ENCODE measurements around the gene EXOC4.
A peak's percentile ranks its signal among the peaks of the same experiment; 100 is the strongest.

EXOC4 gene

DNA sequence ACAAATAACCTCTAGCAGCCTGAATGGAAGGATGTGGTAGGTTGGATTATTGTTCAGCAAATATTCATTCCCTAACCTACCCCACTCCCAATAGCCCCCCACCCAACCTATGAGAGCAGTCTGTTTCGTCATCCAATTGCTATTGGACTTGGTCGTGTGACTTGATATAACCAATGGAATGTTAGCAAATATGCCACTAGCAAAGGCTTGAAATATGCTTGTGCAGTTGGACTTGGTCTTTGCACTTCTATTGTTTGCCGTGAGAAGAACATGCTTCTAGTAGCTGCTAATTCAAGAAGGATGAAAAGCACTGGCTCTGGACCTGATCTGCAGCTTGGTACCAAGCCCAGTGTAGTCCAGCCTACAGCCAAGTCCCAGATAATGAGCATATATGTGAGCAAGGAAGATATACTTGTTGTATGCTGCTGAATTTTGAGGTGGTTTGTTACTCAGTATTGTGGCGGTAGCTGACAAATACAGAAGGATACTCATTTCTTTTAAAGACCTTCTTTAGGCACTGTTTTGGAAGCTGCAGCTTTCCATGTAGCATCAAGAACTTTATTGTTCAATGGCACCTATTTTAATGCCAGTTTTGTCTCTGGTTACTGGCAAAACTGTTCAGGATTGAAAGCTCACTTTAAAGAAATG is 180.4 kb downstream of the EXOC4 start:
- Histone ChIP-seq H3K27me3 (ENCODE audit: insufficient read depth, low read length, poor library complexity) (no peaks in the 10 kb centered on the region), H3K36me3 (ENCODE audit: control insufficient read depth, insufficient read depth, low read length) (no peaks in the 10 kb centered on the region), H3K23ac (ENCODE audit: low read length) (no peak overlapping the region), H3K79me1 (ENCODE audit: low read length) (no peaks in the 10 kb centered on the region), H4K8ac (ENCODE audit: low read depth, low read length) (no peak overlapping the region), H2BK15ac (replicated peaks; ENCODE audit: low read depth) (no peak overlapping the region), H3K79me2 (ENCODE audit: control insufficient read depth, insufficient read depth, low read length) (no peaks in the 10 kb centered on the region), H2AK5ac (ENCODE audit: low read length) (no peak overlapping the region), H3K56ac (ENCODE audit: low read length) (no peak overlapping the region), H3K18ac (ENCODE audit: low read length) (peak overlapping the region; percentile 25), H3K4me1 (ENCODE audit: control insufficient read depth, low read depth, low read length) (no peaks in the 10 kb centered on the region), H3K4me2 (ENCODE audit: low read length) (no peak overlapping the region), H2BK5ac (ENCODE audit: low read length) (no peak overlapping the region), H3K9ac (ENCODE audit: low read length) (no peak overlapping the region), H4K5ac (ENCODE audit: low read length) (no peak overlapping the region), H3K27ac (ENCODE audit: low read depth, low read length) (no peak overlapping the region), H3K4me3 (ENCODE audit: low read length) (no peak overlapping the region), H2BK120ac (ENCODE audit: low read depth, low read length) (peak overlapping the region; percentile 15), H3K4ac (ENCODE audit: low read depth, low read length) (no peak overlapping the region)
- DNase-seq: no peak
- no CpG with 5 or more reads among the region's 4 CpGs for WGBS (ENCODE audit: extremely low coverage, insufficient coverage, low lambda C conversion rate)

DNA sequence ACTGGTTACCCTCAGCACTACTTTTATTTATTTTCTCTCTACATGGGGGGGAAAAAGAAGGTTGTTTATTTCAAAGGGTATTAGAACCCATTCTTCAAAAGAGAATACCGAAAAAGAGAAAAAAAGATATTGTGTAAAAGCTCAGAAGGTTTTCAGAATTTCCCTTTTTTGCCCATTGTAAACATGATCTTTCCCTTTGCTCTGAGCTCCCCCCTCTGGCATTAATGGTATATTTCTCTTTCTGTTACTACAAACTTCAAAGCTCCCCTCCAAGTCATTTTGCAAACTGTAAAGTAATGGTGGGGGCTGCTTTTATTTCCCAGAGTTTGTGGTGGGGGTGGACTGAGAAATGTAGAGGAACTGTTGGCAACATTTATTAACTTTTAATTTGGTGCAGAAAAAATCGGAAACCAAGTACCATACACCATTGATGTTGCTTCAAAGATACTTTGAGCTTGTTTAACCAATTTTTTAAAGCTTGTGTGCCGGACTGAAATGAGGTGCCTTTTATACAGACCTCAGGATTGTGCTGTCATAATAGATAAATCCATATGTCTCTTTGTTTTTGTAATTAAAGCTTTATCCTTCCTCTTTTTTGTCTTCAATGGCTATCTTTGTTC is 181.5 kb downstream of the EXOC4 start:
- H2AK5ac ChIP-seq (ENCODE audit: low read length): no peak overlapping the region
- H3K56ac ChIP-seq (ENCODE audit: low read length): no peak overlapping the region
- no peak overlapping the region for H4K8ac ChIP-seq (ENCODE audit: low read depth, low read length)
- H3K4ac ChIP-seq (ENCODE audit: low read depth, low read length): no peak overlapping the region
- H2BK120ac ChIP-seq (ENCODE audit: low read depth, low read length): no peak overlapping the region
- no peak overlapping the region for H3K23ac ChIP-seq (ENCODE audit: low read length)
- no peak overlapping the region for H3K4me2 ChIP-seq (ENCODE audit: low read length)
- H3K18ac ChIP-seq (ENCODE audit: low read length): peak overlapping the region; percentile 68
- no peak overlapping the region for H2BK5ac ChIP-seq (ENCODE audit: low read length)
- H3K9ac ChIP-seq (ENCODE audit: low read length): no peak overlapping the region
- no peak overlapping the region for H3K27ac ChIP-seq (ENCODE audit: low read depth, low read length)
- H4K5ac ChIP-seq (ENCODE audit: low read length): no peak overlapping the region
- H3K79me1 ChIP-seq (ENCODE audit: low read length): no peaks in the 10 kb centered on the region
- H3K36me3 ChIP-seq (ENCODE audit: control insufficient read depth, insufficient read depth, low read length): no peaks in the 10 kb centered on the region
- H3K79me2 ChIP-seq (ENCODE audit: control insufficient read depth, insufficient read depth, low read length): no peaks in the 10 kb centered on the region
- no peak overlapping the region for H2BK15ac ChIP-seq (replicated peaks; ENCODE audit: low read depth)
- no peaks in the 10 kb centered on the region for H3K4me1 ChIP-seq (ENCODE audit: control insufficient read depth, low read depth, low read length)
- WGBS (ENCODE audit: extremely low coverage, insufficient coverage, low lambda C conversion rate): no CpG with 5 or more reads among the region's 3 CpGs
- peak; percentile 60 for DNase-seq
- no peaks in the 10 kb centered on the region for H3K27me3 ChIP-seq (ENCODE audit: insufficient read depth, low read length, poor library complexity)
- no peak overlapping the region for H3K4me3 ChIP-seq (ENCODE audit: low read length)

DNA sequence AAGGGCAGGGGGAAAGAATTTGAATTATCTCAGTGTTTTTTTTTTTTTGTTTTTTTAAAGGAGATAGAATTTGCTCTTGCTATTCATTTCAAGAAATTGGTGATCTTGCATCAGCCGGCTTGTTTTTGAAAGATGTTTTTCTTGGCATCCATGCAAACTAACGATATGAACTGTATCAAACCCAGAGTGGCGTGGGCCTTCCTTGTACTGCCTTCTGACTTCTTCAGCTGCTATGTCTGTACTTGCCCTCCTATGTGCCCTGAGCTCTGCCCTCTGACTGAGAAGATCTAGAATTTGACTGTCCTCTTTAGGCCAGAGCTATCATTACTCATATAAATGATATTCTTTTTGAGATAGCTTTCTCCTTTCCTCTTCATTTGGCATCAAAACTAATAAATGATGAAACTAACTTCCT is 183.1 kb downstream of the EXOC4 start:
- Histone ChIP-seq H3K23ac (ENCODE audit: low read length) (no peak overlapping the region), H3K27me3 (ENCODE audit: insufficient read depth, low read length, poor library complexity) (no peaks in the 10 kb centered on the region), H3K9ac (ENCODE audit: low read length) (no peak overlapping the region), H4K5ac (ENCODE audit: low read length) (no peak overlapping the region), H3K27ac (ENCODE audit: low read depth, low read length) (no peak overlapping the region), H3K4me1 (ENCODE audit: control insufficient read depth, low read depth, low read length) (no peaks in the 10 kb centered on the region), H4K8ac (ENCODE audit: low read depth, low read length) (no peak overlapping the region), H3K36me3 (ENCODE audit: control insufficient read depth, insufficient read depth, low read length) (no peaks in the 10 kb centered on the region), H2BK5ac (ENCODE audit: low read length) (no peak overlapping the region), H2BK120ac (ENCODE audit: low read depth, low read length) (no peak overlapping the region), H3K79me1 (ENCODE audit: low read length) (no peaks in the 10 kb centered on the region), H2AK5ac (ENCODE audit: low read length) (no peak overlapping the region), H3K56ac (ENCODE audit: low read length) (peak overlapping the region; percentile 31), H3K79me2 (ENCODE audit: control insufficient read depth, insufficient read depth, low read length) (no peaks in the 10 kb centered on the region), H3K4ac (ENCODE audit: low read depth, low read length) (no peak overlapping the region), H3K4me2 (ENCODE audit: low read length) (no peak overlapping the region), H3K4me3 (ENCODE audit: low read length) (no peak overlapping the region), H3K18ac (ENCODE audit: low read length) (no peak overlapping the region), H2BK15ac (replicated peaks; ENCODE audit: low read depth) (no peak overlapping the region)
- no peak for DNase-seq
- no CpG with 5 or more reads among the region's 3 CpGs for WGBS (ENCODE audit: extremely low coverage, insufficient coverage, low lambda C conversion rate)

DNA sequence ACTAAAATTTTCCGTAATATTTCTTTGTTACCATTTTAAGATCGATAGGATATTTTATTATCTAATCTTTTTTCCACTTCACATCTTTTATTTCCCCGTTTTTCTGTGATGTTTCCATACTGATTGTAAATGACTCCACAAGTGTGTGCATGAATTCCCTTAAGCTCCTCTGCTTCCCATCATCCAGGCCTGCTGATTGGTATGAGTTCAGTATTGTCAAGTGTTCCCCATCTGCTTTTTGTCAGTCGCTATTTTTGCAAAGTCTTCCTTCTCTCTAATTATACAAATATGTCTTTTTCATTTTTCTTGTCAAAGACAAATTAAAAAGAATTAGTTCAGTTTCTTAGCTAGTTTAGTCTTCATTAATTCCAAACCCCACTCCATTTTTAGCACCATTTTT is 184.7 kb downstream of the EXOC4 start:
- Histone ChIP-seq H4K8ac (ENCODE audit: low read depth, low read length) (no peak overlapping the region), H3K4me1 (ENCODE audit: control insufficient read depth, low read depth, low read length) (no peaks in the 10 kb centered on the region), H3K23ac (ENCODE audit: low read length) (no peak overlapping the region), H3K27me3 (ENCODE audit: insufficient read depth, low read length, poor library complexity) (no peaks in the 10 kb centered on the region), H3K79me2 (ENCODE audit: control insufficient read depth, insufficient read depth, low read length) (no peaks in the 10 kb centered on the region), H4K5ac (ENCODE audit: low read length) (no peak overlapping the region), H3K4me2 (ENCODE audit: low read length) (no peak overlapping the region), H2BK5ac (ENCODE audit: low read length) (no peak overlapping the region), H3K4ac (ENCODE audit: low read depth, low read length) (no peak overlapping the region), H3K56ac (ENCODE audit: low read length) (no peak overlapping the region), H2AK5ac (ENCODE audit: low read length) (no peak overlapping the region), H3K27ac (ENCODE audit: low read depth, low read length) (no peak overlapping the region), H2BK15ac (replicated peaks; ENCODE audit: low read depth) (no peak overlapping the region), H3K18ac (ENCODE audit: low read length) (no peak overlapping the region), H3K4me3 (ENCODE audit: low read length) (no peak overlapping the region), H3K79me1 (ENCODE audit: low read length) (no peaks in the 10 kb centered on the region), H3K36me3 (ENCODE audit: control insufficient read depth, insufficient read depth, low read length) (no peaks in the 10 kb centered on the region), H2BK120ac (ENCODE audit: low read depth, low read length) (no peak overlapping the region), H3K9ac (ENCODE audit: low read length) (no peak overlapping the region)
- no peak for DNase-seq
- 100% methylated on average over 2 of the region's 4 CpGs for WGBS (ENCODE audit: extremely low coverage, insufficient coverage, low lambda C conversion rate)

DNA sequence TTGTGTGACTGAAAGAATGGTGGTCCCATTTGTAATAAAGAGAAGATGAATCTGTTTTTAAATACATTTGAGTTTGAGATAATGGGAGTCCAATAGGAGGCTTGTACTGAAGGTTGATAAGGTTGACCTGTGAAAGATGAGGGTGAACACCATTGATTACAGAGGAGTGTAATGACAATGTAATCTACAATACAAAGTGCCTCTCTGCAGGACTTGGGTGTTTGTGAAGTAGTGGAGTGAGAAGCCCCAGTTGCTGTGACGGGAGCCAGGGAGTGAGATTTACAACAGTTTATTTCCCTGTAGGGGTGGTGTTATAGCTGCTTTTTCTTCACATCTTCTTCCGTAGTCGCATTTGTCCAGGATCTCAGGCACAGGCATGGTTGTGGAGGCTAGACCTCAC is 189.9 kb downstream of the EXOC4 start:
- H3K4me1 ChIP-seq (ENCODE audit: control insufficient read depth, low read depth, low read length): no peaks in the 10 kb centered on the region
- no peak overlapping the region for H4K5ac ChIP-seq (ENCODE audit: low read length)
- H2BK5ac ChIP-seq (ENCODE audit: low read length): no peak overlapping the region
- H4K8ac ChIP-seq (ENCODE audit: low read depth, low read length): no peak overlapping the region
- H3K4me3 ChIP-seq (ENCODE audit: low read length): no peak overlapping the region
- H3K18ac ChIP-seq (ENCODE audit: low read length): no peak overlapping the region
- H2AK5ac ChIP-seq (ENCODE audit: low read length): no peak overlapping the region
- no peak overlapping the region for H3K56ac ChIP-seq (ENCODE audit: low read length)
- H3K79me2 ChIP-seq (ENCODE audit: control insufficient read depth, insufficient read depth, low read length): no peaks in the 10 kb centered on the region
- no peaks in the 10 kb centered on the region for H3K79me1 ChIP-seq (ENCODE audit: low read length)
- no peak overlapping the region for H3K9ac ChIP-seq (ENCODE audit: low read length)
- H2BK15ac ChIP-seq (replicated peaks; ENCODE audit: low read depth): no peak overlapping the region
- WGBS (ENCODE audit: extremely low coverage, insufficient coverage, low lambda C conversion rate): no CpG with 5 or more reads among the region's 3 CpGs
- H3K27ac ChIP-seq (ENCODE audit: low read depth, low read length): no peak overlapping the region
- H3K27me3 ChIP-seq (ENCODE audit: insufficient read depth, low read length, poor library complexity): no peaks in the 10 kb centered on the region
- H3K23ac ChIP-seq (ENCODE audit: low read length): no peak overlapping the region
- DNase-seq: peak; percentile 40
- H3K36me3 ChIP-seq (ENCODE audit: control insufficient read depth, insufficient read depth, low read length): no peaks in the 10 kb centered on the region
- no peak overlapping the region for H3K4me2 ChIP-seq (ENCODE audit: low read length)
- no peak overlapping the region for H3K4ac ChIP-seq (ENCODE audit: low read depth, low read length)
- H2BK120ac ChIP-seq (ENCODE audit: low read depth, low read length): no peak overlapping the region

DNA sequence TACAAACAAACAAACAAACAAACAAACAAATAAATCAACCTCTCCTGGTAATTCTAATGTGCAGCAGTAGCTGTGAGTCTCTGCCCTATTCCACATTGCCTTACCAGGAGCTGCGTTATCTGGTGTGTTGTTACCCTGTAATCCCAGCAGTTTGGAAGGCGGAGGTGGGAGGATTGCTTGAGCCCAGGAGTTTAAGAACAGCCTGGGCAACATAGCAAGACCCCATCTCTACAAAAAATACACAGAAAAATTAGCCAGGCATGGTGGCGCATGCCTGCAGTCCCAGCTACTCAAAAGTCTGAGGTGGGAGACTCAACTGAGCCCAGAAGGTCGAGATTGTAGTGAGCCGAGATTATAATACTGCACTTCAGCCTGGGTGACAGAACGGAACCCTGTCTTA is 192.7 kb downstream of the EXOC4 start:
- no peak for DNase-seq

More for the DNA sequence above, 192.7 kb downstream of the EXOC4 start:
- no peaks in the 10 kb centered on the region for H3K27me3 ChIP-seq (ENCODE audit: insufficient read depth, low read length, poor library complexity)
- no peak overlapping the region for H3K9ac ChIP-seq (ENCODE audit: low read length)
- H3K27ac ChIP-seq (ENCODE audit: low read depth, low read length): no peak overlapping the region
- H3K4me2 ChIP-seq (ENCODE audit: low read length): no peak overlapping the region
- no peak overlapping the region for H2BK120ac ChIP-seq (ENCODE audit: low read depth, low read length)
- H3K36me3 ChIP-seq (ENCODE audit: control insufficient read depth, insufficient read depth, low read length): no peaks in the 10 kb centered on the region
- H3K56ac ChIP-seq (ENCODE audit: low read length): no peak overlapping the region
- no peak overlapping the region for H2AK5ac ChIP-seq (ENCODE audit: low read length)
- no peak overlapping the region for H3K23ac ChIP-seq (ENCODE audit: low read length)
- no peaks in the 10 kb centered on the region for H3K4me1 ChIP-seq (ENCODE audit: control insufficient read depth, low read depth, low read length)
- WGBS (ENCODE audit: extremely low coverage, insufficient coverage, low lambda C conversion rate): no CpG with 5 or more reads among the region's 6 CpGs
- no peak overlapping the region for H3K4me3 ChIP-seq (ENCODE audit: low read length)
- no peak overlapping the region for H3K4ac ChIP-seq (ENCODE audit: low read depth, low read length)
- no peak overlapping the region for H4K8ac ChIP-seq (ENCODE audit: low read depth, low read length)
- no peak overlapping the region for H4K5ac ChIP-seq (ENCODE audit: low read length)
- H3K18ac ChIP-seq (ENCODE audit: low read length): no peak overlapping the region
- no peaks in the 10 kb centered on the region for H3K79me2 ChIP-seq (ENCODE audit: control insufficient read depth, insufficient read depth, low read length)
- H2BK15ac ChIP-seq (replicated peaks; ENCODE audit: low read depth): no peak overlapping the region
- H2BK5ac ChIP-seq (ENCODE audit: low read length): no peak overlapping the region
- H3K79me1 ChIP-seq (ENCODE audit: low read length): no peaks in the 10 kb centered on the region
